HepG2 (cell line): ENCODE data around the gene SHANK3. TPM values are rescaled to one million over a fixed set of nuclear protein-coding genes. Genes with fewer than 3 reads are reported as not detected.

Experiments
- ATAC-seq: fragments of 200-7000 bp; cut with Tn5 transposase; 3 replicates; pipeline ENCODE4 v1.9.1; 2020; ENCODE audit warnings: mild to moderate bottlenecking, moderate library complexity
- BruUV-seq: library from RNA; stranded (reverse); fragments of 400-500 nt; replicated peaks from 2 replicates; lab custom pipeline; 2021; lab: Mats Ljungman, UMichigan
- CTCF ChIA-PET: fragments of 300-600 bp; formaldehyde crosslinking; extraction: SDS; loops from one replicate; lab custom pipeline; 2021; ENCODE audit warnings: low total read pairs, inconsistent platforms, low intra/inter-chr PET ratio; lab: Yijun Ruan, JAX
- POLR2A ChIA-PET: fragments of 350-600 bp; sonication (Branson Sonifier 250); formaldehyde crosslinking; loops from one replicate; lab custom pipeline; 2020; ENCODE audit warnings: antibody characterized with exemption, inconsistent platforms; lab: Yijun Ruan, JAX
- DNase-seq: peaks from one replicate; pipeline ENCODE4 v3.0.0-alpha.2; 2015; ENCODE audit warnings: low spot score
- FAIRE-seq: peaks from 3 replicates; lab custom pipeline; 2011; peaks lifted over from hg19 to GRCh38; lab: Jason Lieb, UNC
- H2AFZ ChIP-seq: one replicate; pipeline ENCODE4 v1.6.1; 2011; ENCODE audit warnings: low read length, inconsistent platforms
- H3K27ac ChIP-seq: fragments of 300-600 bp; 3 replicates; pipeline ENCODE4 v1.8.0; 2011; ENCODE audit warnings: mixed run types, mild to moderate bottlenecking, mixed read lengths, low read length, inconsistent platforms; ENCODE audit not compliant: insufficient read depth; ENCODE audit errors: extremely low read length
- H3K27me3 ChIP-seq, 2 experiments: fragments of 200-600 bp in 1 of 2; 2 replicates in 1 of 2; 3 replicates in 1 of 2; pipeline versions ENCODE4 v1.6.0 to v1.8.0; 2011; ENCODE audit warnings: low read length in 2 of 2, mild to moderate bottlenecking in 2 of 2, moderate library complexity in 2 of 2, inconsistent platforms in 1 of 2; ENCODE audit not compliant: insufficient read depth in 2 of 2, control insufficient read depth in 1 of 2
- H3K36me3 ChIP-seq, 2 experiments: fragments of 200-600 bp in 1 of 2; replicated peaks in 1 of 2; 2 replicates in 1 of 2; 3 replicates in 1 of 2; pipeline versions ENCODE4 v1.5.1 to v1.8.0; 2011; ENCODE audit warnings: low read length in 2 of 2, inconsistent platforms in 1 of 2; ENCODE audit not compliant: insufficient read depth in 2 of 2, control insufficient read depth in 1 of 2
- H3K4me1 ChIP-seq: 2 replicates; pipeline ENCODE4 v1.5.1; 2012; ENCODE audit warnings: low read length, inconsistent platforms; ENCODE audit not compliant: insufficient read depth
- H3K4me2 ChIP-seq: 2 replicates; pipeline ENCODE4 v1.6.0; 2011; ENCODE audit warnings: low read depth, low read length, inconsistent platforms
- H3K4me3 ChIP-seq, 3 experiments: fragments of 200-600 bp in 1 of 3; sonication (generic), shearing (Covaris generic) in 1 of 3; replicated peaks in 1 of 3; 2 replicates each; pipeline ENCODE4 v1.5.1; 2011 to 2016; ENCODE audit warnings: low read length in 3 of 3, inconsistent platforms in 2 of 3, low read depth in 2 of 3, mild to moderate bottlenecking in 2 of 3, control low read depth in 1 of 3, mixed read lengths in 1 of 3; ENCODE audit not compliant: insufficient read depth in 1 of 3
- H3K79me2 ChIP-seq: one replicate; pipeline ENCODE4 v1.6.1; 2011; ENCODE audit warnings: low read length, inconsistent platforms; ENCODE audit not compliant: insufficient read depth
- H3K9ac ChIP-seq: 2 replicates; pipeline ENCODE4 v1.6.0; 2011; ENCODE audit warnings: mild to moderate bottlenecking, low read depth, low read length, inconsistent platforms; ENCODE audit not compliant: insufficient read depth
- H3K9me3 ChIP-seq: 2 replicates; pipeline ENCODE4 v1.5.1; 2012; ENCODE audit warnings: mild to moderate bottlenecking, low read length
- H4K20me1 ChIP-seq: 2 replicates; pipeline ENCODE4 v1.6.0; 2011; ENCODE audit warnings: inconsistent platforms, mild to moderate bottlenecking, low read length, moderate library complexity; ENCODE audit not compliant: insufficient read depth
- IKZF1 ChIP-seq: fragments of 450-650 bp; IDR thresholded peaks from 2 replicates; pipeline ENCODE4 v1.7.1; 2016
- PHF21A ChIP-seq: sonication (generic); formaldehyde crosslinking; IDR thresholded peaks from 2 replicates; pipeline ENCODE4 v1.5.0; 2020; ENCODE audit warnings: mild to moderate bottlenecking, missing genetic modification reagents
- RBM39 ChIP-seq: fragments of 200-400 bp; formaldehyde crosslinking; IDR thresholded peaks from one replicate; pipeline ENCODE4 v1.6.1; 2018; ENCODE audit warnings: antibody characterized with exemption, mild to moderate bottlenecking, low read depth, low read length; ENCODE audit not compliant: poor library complexity, severe bottlenecking
- RNF2 ChIP-seq: fragments of 450-650 bp; conservative IDR thresholded peaks from 2 replicates; pipeline ENCODE4 v1.6.1; 2016; ENCODE audit warnings: low read depth
- ZFX ChIP-seq: sonication (generic); formaldehyde crosslinking; IDR thresholded peaks from 2 replicates; pipeline ENCODE4 v1.4.0; 2020; ENCODE audit warnings: mild to moderate bottlenecking, low read depth, missing genetic modification reagents, moderate library complexity
- ZSCAN31 ChIP-seq: sonication (generic); formaldehyde crosslinking; IDR thresholded peaks from 2 replicates; pipeline ENCODE4 v1.5.0; 2020; ENCODE audit warnings: low read depth, mild to moderate bottlenecking, missing genetic modification reagents
- WGBS: methylation state at CpG from one replicate; pipeline ENCODE4 v1.1.6; 2017; ENCODE audit warnings: low lambda C conversion rate; 5-methylcytosine and 5-hydroxymethylcytosine counted together
- in situ Hi-C: cut with HindIII; loops from 2 replicates; pipeline ENCODE4 v1.10.0; 2017; ENCODE audit warnings: low pct_unique_long_range_greater_than_20kb; ENCODE audit not compliant: extremely low pct_ligation_motif_present
- intact Hi-C: fragments of 100-400 bp; cut with micrococcal nuclease; formaldehyde crosslinking; loops from one replicate; pipeline ENCODE4 v1.10.0; 2022; ENCODE audit not compliant: unreplicated experiment
- polyA plus RNA-seq, 8 experiments: library from polyadenylated mRNA; depleted of rRNA in 3 of 8; stranded (reverse) in 7 of 8; unstranded in 1 of 8; fragments of >200 nt; fragmentation: Illumina TruSeq in 4 of 8; extraction: Trizol in 4 of 8; gene quantifications; 2 replicates each; pipeline versions ENCODE4 v1.2.1 to v1.2.3, GENCODE V29; 2011 to 2016; ENCODE audit warnings: low read depth in 4 of 8, missing spikeins in 1 of 8, mixed read lengths in 1 of 8; ENCODE audit not compliant: insufficient read depth in 1 of 8
- total RNA-seq, 5 experiments: library from RNA; depleted of rRNA; stranded (reverse); fragments of >200 nt; fragmentation: Illumina TruSeq; extraction: Trizol; gene quantifications; 2 replicates each; pipeline ENCODE4 v1.2.3, GENCODE V29; 2016; ENCODE audit warnings: low read depth in 1 of 5
- TF ChIP-seq, protein P1 (sequence below): sonication (generic); formaldehyde crosslinking; conservative IDR thresholded peaks from 2 replicates; pipeline ENCODE4 v1.4.0; 2020; ENCODE audit warnings: missing genetic modification reagents
- TF ChIP-seq, protein P2 (sequence below): sonication (generic); formaldehyde crosslinking; IDR thresholded peaks from 2 replicates; pipeline ENCODE4 v1.4.0; 2020; ENCODE audit warnings: mild to moderate bottlenecking, missing genetic modification reagents

Gene SHANK3
- total and polyA plus RNA-seq, 2 of the 13 experiments (the other 11 are each of a cell fraction or from before 2014, with no cell fraction given) = 2.9 to 4.6 TPM

DNA sequence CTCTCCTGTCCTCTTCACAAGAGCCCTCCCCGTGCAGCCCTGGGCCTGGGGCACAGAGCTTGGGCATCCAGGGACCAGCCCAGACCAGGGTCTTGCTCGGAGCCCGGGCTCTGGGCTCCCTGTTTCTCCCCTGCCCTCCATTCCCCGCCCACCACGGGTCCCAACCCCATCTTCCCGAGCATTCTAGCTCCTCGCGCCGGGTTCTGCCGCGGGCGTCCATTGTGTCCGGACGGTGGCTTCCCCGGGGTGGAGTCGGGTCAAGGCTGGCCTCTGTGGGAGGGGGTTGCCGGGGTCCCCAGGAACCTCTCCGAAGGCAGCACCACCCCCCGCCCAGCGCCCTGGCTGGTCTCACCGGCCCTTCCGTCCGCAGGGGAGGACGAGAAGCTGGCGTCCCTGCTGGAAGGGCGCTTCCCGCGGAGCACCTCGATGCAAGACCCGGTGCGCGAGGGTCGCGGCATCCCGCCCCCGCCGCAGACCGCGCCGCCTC, 47.2 kb downstream of the SHANK3 start:
- DNase-seq (no peak), ATAC-seq (no peak), FAIRE-seq (no peak)
- Histone ChIP-seq H3K4me1 (no peaks in the 10 kb centered on the region), H3K9ac (no peak overlapping the region), H3K4me2 (no peak overlapping the region), H3K27me3 (no peaks in the 10 kb centered on the region), H3K79me2 (no peaks in the 10 kb centered on the region), H3K9me3 (no peaks in the 10 kb centered on the region), H3K36me3 (peaks cover 10 to 29% of the 10 kb centered on the region in 2 experiments), H4K20me1 (no peaks in the 10 kb centered on the region; the same call in 1 of the 2 replicates), H3K4me3 (no peak overlapping the region), H2AFZ (no peak overlapping the region), H3K27ac (no peak overlapping the region)
- TF ChIP-seq, protein P1, sequence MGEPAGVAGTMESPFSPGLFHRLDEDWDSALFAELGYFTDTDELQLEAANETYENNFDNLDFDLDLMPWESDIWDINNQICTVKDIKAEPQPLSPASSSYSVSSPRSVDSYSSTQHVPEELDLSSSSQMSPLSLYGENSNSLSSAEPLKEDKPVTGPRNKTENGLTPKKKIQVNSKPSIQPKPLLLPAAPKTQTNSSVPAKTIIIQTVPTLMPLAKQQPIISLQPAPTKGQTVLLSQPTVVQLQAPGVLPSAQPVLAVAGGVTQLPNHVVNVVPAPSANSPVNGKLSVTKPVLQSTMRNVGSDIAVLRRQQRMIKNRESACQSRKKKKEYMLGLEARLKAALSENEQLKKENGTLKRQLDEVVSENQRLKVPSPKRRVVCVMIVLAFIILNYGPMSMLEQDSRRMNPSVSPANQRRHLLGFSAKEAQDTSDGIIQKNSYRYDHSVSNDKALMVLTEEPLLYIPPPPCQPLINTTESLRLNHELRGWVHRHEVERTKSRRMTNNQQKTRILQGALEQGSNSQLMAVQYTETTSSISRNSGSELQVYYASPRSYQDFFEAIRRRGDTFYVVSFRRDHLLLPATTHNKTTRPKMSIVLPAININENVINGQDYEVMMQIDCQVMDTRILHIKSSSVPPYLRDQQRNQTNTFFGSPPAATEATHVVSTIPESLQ = no peak
- TF ChIP-seq, protein P2, sequence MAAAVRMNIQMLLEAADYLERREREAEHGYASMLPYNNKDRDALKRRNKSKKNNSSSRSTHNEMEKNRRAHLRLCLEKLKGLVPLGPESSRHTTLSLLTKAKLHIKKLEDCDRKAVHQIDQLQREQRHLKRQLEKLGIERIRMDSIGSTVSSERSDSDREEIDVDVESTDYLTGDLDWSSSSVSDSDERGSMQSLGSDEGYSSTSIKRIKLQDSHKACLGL (CRISPR knock-in tag) = no peak
- no peak for TF ChIP-seq ZFX (CRISPR knock-in tag)
- TF ChIP-seq ZSCAN31 (CRISPR knock-in tag) = no peak
- TF ChIP-seq PHF21A (CRISPR knock-in tag) = no peak
- TF ChIP-seq RNF2 = no peak
- no peak for TF ChIP-seq IKZF1
- TF ChIP-seq RBM39 = no peak
- ChIA-PET POLR2A (interaction anchor here (0.6 kb wide), 1 partner anchor 154 kb away, joined by 3 read pairs; no protein-coding TSS in a partner anchor), CTCF (no interaction called here)
- 98% methylated on average over 38 of the region's 40 CpGs for WGBS
- no TSS peak for BruUV-seq
- intact Hi-C loops = no loop called here
- in situ Hi-C loops = no loop called here
